Measurements from ENCODE around the gene CCL19. TPM values are rescaled to one million over a fixed set of nuclear protein-coding genes. Genes with fewer than 3 reads are reported as not detected.
A peak's percentile ranks its signal among the peaks of the same experiment; 100 is the strongest.
"Not testable (repeated sequence)": the region's sequence is repeated elsewhere in the genome, so short reads cannot be mapped to it uniquely, and the experiment has no call there.

Gene CCL19
- 0.63 TPM for total RNA-seq

- ATAC-seq = no peak
- DNase-seq (ENCODE audit: low spot score) = no peak
Observed at GRCh38 chr9:34690983-34691935, at the start of gene CCL19. Gene CCL19 (minus strand): TSS chr9:34691276. CDS start chr9:34691139, 137 bp downstream.

GRCh38 chr9:34740176-34740575 lies 49.1 kb upstream of the CCL19 start:
- ATAC-seq; DNase-seq (ENCODE audit: low spot score): not testable (repeated sequence)

GRCh38 chr9:34737677-34738260 lies 46.7 kb upstream of the CCL19 start:
- ATAC-seq = no peak

GRCh38 chr9:34734720-34735119 lies 43.6 kb upstream of the CCL19 start:
- no peak for ATAC-seq

More at GRCh38 chr9:34737677-34738260, 46.7 kb upstream of the CCL19 start:
- DNase-seq (ENCODE audit: low spot score) = no peak

GRCh38 chr9:34732886-34733285 lies 41.8 kb upstream of the CCL19 start:
- DNase-seq (ENCODE audit: low spot score) (no peak), ATAC-seq (peak; percentile 46)

More at GRCh38 chr9:34734720-34735119, 43.6 kb upstream of the CCL19 start:
- DNase-seq (ENCODE audit: low spot score) = no peak

GRCh38 chr9:34732478-34732877 lies 41.4 kb upstream of the CCL19 start:
- DNase-seq (ENCODE audit: low spot score) (no peak), ATAC-seq (peak; percentile 51)

GRCh38 chr9:34723141-34723540 lies 32.1 kb upstream of the CCL19 start:
- ATAC-seq = no peak
- DNase-seq (ENCODE audit: low spot score) = no peak

- ATAC-seq; DNase-seq (ENCODE audit: low spot score): not testable (repeated sequence)
Observed at GRCh38 chr9:34719769-34720025, 28.6 kb upstream of the CCL19 start.

- DNase-seq (ENCODE audit: low spot score) (no peak), ATAC-seq (no peak)
Observed at GRCh38 chr9:34719021-34719768, 28.1 kb upstream of the CCL19 start.

GRCh38 chr9:34717996-34718614 lies 27.0 kb upstream of the CCL19 start:
- peak; percentile 69 for ATAC-seq

GRCh38 chr9:34716711-34717110 lies 25.6 kb upstream of the CCL19 start:
- ATAC-seq (no peak), DNase-seq (ENCODE audit: low spot score) (no peak)

More at GRCh38 chr9:34717996-34718614, 27.0 kb upstream of the CCL19 start:
- DNase-seq (ENCODE audit: low spot score) = no peak

- ATAC-seq = no peak
Observed at GRCh38 chr9:34715639-34716215, 24.7 kb upstream of the CCL19 start.

GRCh38 chr9:34714007-34714406 lies 22.9 kb upstream of the CCL19 start:
- ATAC-seq (no peak), DNase-seq (ENCODE audit: low spot score) (no peak)

More at GRCh38 chr9:34715639-34716215, 24.7 kb upstream of the CCL19 start:
- DNase-seq (ENCODE audit: low spot score) = no peak

- DNase-seq (ENCODE audit: low spot score) = no peak
- ATAC-seq = no peak
Observed at GRCh38 chr9:34712140-34712539, 21.1 kb upstream of the CCL19 start.

- ATAC-seq (peak; percentile 82), DNase-seq (ENCODE audit: low spot score) (peak; percentile 59)
Observed at GRCh38 chr9:34710023-34710422, 18.9 kb upstream of the CCL19 start, which contains the start of gene CCL21. Gene CCL21 (minus strand): TSS chr9:34710136. CDS start chr9:34710066, 70 bp downstream.

- DNase-seq (ENCODE audit: low spot score) = no peak
- peak; percentile 10 for ATAC-seq
Observed at GRCh38 chr9:34709196-34709978, 18.3 kb upstream of the CCL19 start.

GRCh38 chr9:34707130-34707529 lies 16.1 kb upstream of the CCL19 start:
- DNase-seq (ENCODE audit: low spot score) = no peak

GRCh38 chr9:34701769-34702736 lies 11.0 kb upstream of the CCL19 start:
- DNase-seq (ENCODE audit: low spot score) (peak; percentile 86), ATAC-seq (peak; percentile 95)

More at GRCh38 chr9:34707130-34707529, 16.1 kb upstream of the CCL19 start:
- ATAC-seq = no peak

Data from left lobe of liver (tissue), 2 donors.